AG04450 (cell line): Measurements from ENCODE around the gene MEN1. TPM values are rescaled to one million over a fixed set of nuclear protein-coding genes. Genes with fewer than 3 reads are reported as not detected.

Experiments
- CTCF ChIA-PET: fragments of 300-600, 350-600 bp; formaldehyde crosslinking; extraction: SDS; loops from one replicate; lab custom pipeline; 2022; ENCODE audit warnings: antibody characterized with exemption, inconsistent platforms; lab: Charles Lee
- POLR2A ChIA-PET: fragments of 350-600 bp; formaldehyde crosslinking; extraction: SDS; loops from one replicate; lab custom pipeline; 2021; ENCODE audit warnings: antibody characterized with exemption, inconsistent platforms; lab: Yijun Ruan, JAX
- DNase-seq: peaks from one replicate; pipeline ENCODE4 v3.0.0-alpha.2; 2011; ENCODE audit warnings: low read depth, low spot score
- H3K27ac ChIP-seq: one replicate; pipeline ENCODE4 v1.5.1; 2012; ENCODE audit warnings: low read depth, low read length, control low read depth
- H3K27me3 ChIP-seq: one replicate; pipeline ENCODE4 v1.6.0; 2012; ENCODE audit warnings: low read length; ENCODE audit not compliant: control insufficient read depth, insufficient read depth
- H3K4me3 ChIP-seq: 2 replicates; pipeline ENCODE4 v1.5.1; 2011; ENCODE audit warnings: mild to moderate bottlenecking, low read depth, low read length, control low read depth
- H3K9me3 ChIP-seq: 2 replicates; pipeline ENCODE4 v1.5.1; 2012; ENCODE audit warnings: low read length; ENCODE audit not compliant: control insufficient read depth, insufficient read depth
- polyA plus RNA-seq: library from polyadenylated mRNA; depleted of rRNA; stranded (reverse); fragments of >200 nt; gene quantifications from 2 replicates; pipeline ENCODE4 v1.2.3, GENCODE V29; 2011
- TF ChIP-seq, protein P1 (sequence below): IDR thresholded peaks from 2 replicates; pipeline ENCODE4 v1.5.1; 2011; ENCODE audit warnings: low read depth, low read length, control low read depth, inconsistent platforms

The MEN1 gene
- polyA plus RNA-seq, 1 experiment = 15.0 TPM

DNA sequence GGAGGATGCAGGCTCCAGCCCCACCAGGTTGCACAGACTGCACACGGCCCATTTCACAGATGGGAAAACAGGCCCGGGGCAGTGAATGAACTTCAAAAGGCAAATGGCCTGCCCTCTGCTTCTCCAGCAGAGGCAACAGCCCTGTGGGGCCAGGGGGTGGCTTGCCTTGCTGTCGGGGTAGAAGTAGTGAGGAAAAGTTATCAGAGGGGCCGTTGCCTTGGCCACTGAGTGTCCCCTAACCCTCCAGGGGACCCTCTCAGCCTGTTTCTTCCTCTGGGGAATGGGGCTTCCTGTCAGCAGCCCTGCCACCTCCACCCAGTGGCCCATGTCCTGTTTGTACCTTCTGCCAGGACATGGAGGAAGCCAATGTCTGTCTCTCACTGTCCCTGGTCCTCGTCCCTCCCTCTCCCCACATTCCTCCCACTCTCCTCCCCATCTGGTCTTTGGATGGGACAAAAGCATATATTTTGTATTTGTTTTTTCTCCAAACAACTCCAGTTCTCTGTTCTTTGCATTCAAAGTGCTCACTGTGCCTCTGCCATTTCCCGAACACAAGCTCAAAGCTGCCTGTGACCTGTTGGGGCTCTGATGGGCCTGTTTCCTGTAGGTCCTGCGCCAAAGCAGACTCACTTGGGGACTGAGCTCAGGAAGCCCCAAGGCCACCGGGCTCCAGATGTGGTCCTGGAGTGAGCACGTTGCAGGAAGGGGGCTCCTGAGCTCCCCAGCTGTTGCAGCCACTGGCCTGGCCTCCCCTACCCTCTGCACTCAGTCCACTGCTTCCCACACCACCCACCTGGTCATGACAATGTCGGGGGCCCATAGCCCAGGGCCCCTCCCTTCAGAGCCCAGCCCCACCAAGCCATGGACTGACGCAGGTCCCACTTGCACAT, 16.8 kb downstream of the MEN1 start:
- TF ChIP-seq, protein P1, sequence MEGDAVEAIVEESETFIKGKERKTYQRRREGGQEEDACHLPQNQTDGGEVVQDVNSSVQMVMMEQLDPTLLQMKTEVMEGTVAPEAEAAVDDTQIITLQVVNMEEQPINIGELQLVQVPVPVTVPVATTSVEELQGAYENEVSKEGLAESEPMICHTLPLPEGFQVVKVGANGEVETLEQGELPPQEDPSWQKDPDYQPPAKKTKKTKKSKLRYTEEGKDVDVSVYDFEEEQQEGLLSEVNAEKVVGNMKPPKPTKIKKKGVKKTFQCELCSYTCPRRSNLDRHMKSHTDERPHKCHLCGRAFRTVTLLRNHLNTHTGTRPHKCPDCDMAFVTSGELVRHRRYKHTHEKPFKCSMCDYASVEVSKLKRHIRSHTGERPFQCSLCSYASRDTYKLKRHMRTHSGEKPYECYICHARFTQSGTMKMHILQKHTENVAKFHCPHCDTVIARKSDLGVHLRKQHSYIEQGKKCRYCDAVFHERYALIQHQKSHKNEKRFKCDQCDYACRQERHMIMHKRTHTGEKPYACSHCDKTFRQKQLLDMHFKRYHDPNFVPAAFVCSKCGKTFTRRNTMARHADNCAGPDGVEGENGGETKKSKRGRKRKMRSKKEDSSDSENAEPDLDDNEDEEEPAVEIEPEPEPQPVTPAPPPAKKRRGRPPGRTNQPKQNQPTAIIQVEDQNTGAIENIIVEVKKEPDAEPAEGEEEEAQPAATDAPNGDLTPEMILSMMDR = no peak
- Histone ChIP-seq H3K27me3 (no peaks in the 10 kb centered on the region), H3K27ac (no peak overlapping the region), H3K9me3 (no peaks in the 10 kb centered on the region), H3K4me3 (no peak overlapping the region)
- ChIA-PET POLR2A (no interaction called here), CTCF (no interaction called here)
- no peak for DNase-seq

DNA sequence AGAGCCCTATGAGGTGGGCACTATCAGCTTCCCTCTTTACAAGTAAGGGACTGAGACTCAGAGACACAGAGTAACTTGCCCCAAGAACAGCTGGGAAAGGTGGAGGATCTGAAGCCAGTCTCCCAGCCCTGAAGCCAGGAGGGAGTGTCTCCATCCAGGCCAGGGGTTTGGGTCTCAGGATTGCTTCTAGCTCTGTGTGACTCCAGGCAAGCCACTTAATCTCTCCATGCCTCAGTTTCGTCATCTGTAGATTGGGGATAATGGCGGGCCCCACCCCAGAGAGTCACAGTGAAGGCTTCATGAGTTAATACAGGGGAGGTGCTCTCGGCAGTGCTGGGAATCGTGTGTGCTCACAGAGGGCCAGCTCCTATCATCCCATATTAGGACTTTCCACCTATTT, 17.9 kb downstream of the MEN1 start:
- no peak for DNase-seq
- H3K27me3 ChIP-seq = no peaks in the 10 kb centered on the region
- no peaks in the 10 kb centered on the region for H3K9me3 ChIP-seq
- TF ChIP-seq, protein P1 = no peak
- POLR2A ChIA-PET = no interaction called here
- CTCF ChIA-PET = no interaction called here
- H3K4me3 ChIP-seq = no peak overlapping the region
- no peak overlapping the region for H3K27ac ChIP-seq

DNA sequence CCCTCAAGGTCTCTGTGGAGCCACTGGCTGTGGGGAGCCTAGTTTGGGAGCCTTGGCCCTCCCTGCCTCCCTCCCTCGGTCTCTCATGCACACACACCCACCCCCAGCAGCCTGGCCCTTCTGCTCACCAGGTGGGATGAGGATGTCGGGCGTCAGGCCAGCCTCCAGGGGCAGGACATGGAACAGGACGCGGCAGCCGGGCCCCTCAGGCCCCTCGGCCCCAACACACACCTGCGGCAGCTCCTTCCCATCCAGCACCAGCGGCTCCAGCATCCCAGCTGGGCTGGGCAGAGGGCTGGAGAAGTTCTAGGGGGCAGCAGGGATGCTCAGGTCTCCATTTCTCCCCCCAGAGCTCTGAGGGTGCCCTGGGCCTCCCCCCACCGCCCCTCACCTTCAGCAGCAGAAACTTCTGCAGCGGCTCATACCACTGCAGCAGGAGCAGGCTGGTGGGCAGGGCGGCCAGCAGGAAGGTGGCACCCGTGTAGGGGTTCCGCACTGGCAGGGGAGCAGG, 18.5 kb downstream of the MEN1 start:
- Histone ChIP-seq H3K27ac (no peak overlapping the region), H3K9me3 (no peaks in the 10 kb centered on the region), H3K4me3 (no peak overlapping the region), H3K27me3 (no peaks in the 10 kb centered on the region)
- no peak for DNase-seq
- ChIA-PET POLR2A (no interaction called here), CTCF (no interaction called here)
- TF ChIP-seq, protein P1 = no peak

DNA sequence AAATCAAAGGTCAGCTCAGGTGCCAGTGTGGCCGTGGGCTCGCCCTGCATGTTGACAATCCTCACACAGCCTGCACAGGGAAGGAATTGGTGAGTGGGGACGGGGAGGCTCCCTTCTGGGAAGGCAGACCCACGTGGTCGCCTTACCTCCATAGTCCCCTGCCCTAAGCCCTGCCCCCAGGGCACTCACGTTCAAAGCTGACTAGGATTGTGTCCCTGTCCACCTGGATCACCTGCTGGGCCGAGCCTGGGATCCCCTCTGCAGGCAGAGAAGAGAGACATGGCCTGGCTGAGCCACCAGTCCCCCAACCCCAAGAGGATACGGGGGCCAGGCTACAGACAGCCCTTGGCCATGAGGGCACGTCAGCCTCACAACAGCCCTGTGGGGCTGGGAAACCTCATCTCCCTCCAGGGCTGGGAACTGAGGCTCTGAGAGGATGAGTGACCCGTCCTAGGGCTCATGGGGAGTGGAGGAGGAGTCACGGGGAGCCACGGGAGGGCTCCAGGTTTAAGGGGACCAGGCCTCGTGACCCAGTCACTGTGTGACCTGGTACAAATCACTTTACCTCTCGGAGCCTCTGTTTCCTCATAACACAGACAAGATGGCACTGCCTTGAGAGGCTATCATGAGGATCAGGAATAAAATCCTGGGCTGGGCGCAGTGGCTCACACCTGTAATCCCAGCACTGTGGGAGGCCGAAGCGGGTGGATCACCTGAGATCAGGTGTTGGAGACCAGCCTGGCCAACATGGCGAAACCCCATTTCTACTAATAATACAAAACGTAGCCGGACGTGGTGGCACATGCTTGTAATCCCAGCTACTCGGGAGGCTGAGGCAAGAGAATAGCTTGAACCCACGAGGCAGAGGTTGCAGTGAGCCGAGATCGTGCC, 19.9 kb downstream of the MEN1 start:
- ChIA-PET CTCF (no interaction called here), POLR2A (no interaction called here)
- Histone ChIP-seq H3K27ac (no peak overlapping the region), H3K4me3 (no peak overlapping the region), H3K9me3 (no peaks in the 10 kb centered on the region), H3K27me3 (no peaks in the 10 kb centered on the region)
- TF ChIP-seq, protein P1 = no peak
- no peak for DNase-seq
